CD14-positive monocyte (primary cell): Measurements from ENCODE around the gene THSD8. TPM values are rescaled to one million over a fixed set of nuclear protein-coding genes. Genes with fewer than 3 reads are reported as not detected.
"Not testable (repeated sequence)": the region's sequence is repeated elsewhere in the genome, so short reads cannot be mapped to it uniquely, and the experiment has no call there.

ENCODE experiments used
- DNase-seq, 3 donors: peaks; one replicate each; pipeline ENCODE4 v3.0.0-alpha.2; 2011 to 2022
- H2AFZ ChIP-seq: 2 replicates; pipeline ENCODE4 v1.6.0; 2012; ENCODE audit warnings: mild to moderate bottlenecking, low read depth, low read length, inconsistent platforms; ENCODE audit not compliant: insufficient read depth, poor library complexity, severe bottlenecking
- H3K27ac ChIP-seq, 2 donors: 1 replicate in 1 of 2; 2 replicates in 1 of 2; pipeline ENCODE4 v1.5.1; 2012 to 2013; ENCODE audit warnings: low read length in 2 of 2, control low read depth in 1 of 2, inconsistent platforms in 1 of 2, low read depth in 1 of 2, mild to moderate bottlenecking in 1 of 2
- H3K27me3 ChIP-seq, 2 donors: one replicate each; pipeline versions ENCODE4 v1.6.0 to v1.6.1; 2011 to 2013; ENCODE audit warnings: low read length in 2 of 2; ENCODE audit not compliant: control insufficient read depth in 2 of 2, insufficient read depth in 2 of 2
- H3K36me3 ChIP-seq, 2 donors: replicated peaks in 1 of 2; 1 replicate in 1 of 2; 2 replicates in 1 of 2; pipeline versions ENCODE4 v1.5.1 to v1.6.1; 2012 to 2013; ENCODE audit warnings: low read length in 2 of 2, control low read depth in 1 of 2, inconsistent platforms in 1 of 2, mild to moderate bottlenecking in 1 of 2; ENCODE audit not compliant: insufficient read depth in 2 of 2, control insufficient read depth in 1 of 2
- H3K4me1 ChIP-seq, 2 donors: 1 replicate in 1 of 2; 2 replicates in 1 of 2; pipeline versions ENCODE4 v1.5.1 to v1.6.1; 2012 to 2013; ENCODE audit warnings: low read length in 2 of 2, control low read depth in 1 of 2, inconsistent platforms in 1 of 2, mild to moderate bottlenecking in 1 of 2, moderate library complexity in 1 of 2; ENCODE audit not compliant: insufficient read depth in 2 of 2, control insufficient read depth in 1 of 2
- H3K4me2 ChIP-seq: replicated peaks from 2 replicates; pipeline ENCODE3; 2012; ENCODE audit warnings: low read length, moderate library complexity, mild to moderate bottlenecking; ENCODE audit not compliant: poor library complexity, severe bottlenecking; ENCODE audit errors: extremely low read depth
- H3K4me3 ChIP-seq, 3 experiments: fragments of 200-600 bp in 1 of 3; sonication (generic) in 1 of 3; replicated peaks in 1 of 3; 1 replicate in 2 of 3; 2 replicates in 1 of 3; pipeline ENCODE4 v1.5.1; 2011 to 2013; ENCODE audit warnings: low read length in 3 of 3, mild to moderate bottlenecking in 3 of 3, control low read depth in 2 of 3, low read depth in 2 of 3, inconsistent platforms in 1 of 3, moderate library complexity in 1 of 3
- H3K79me2 ChIP-seq: 2 replicates; pipeline ENCODE4 v1.6.0; 2012; ENCODE audit warnings: mild to moderate bottlenecking, control low read depth, inconsistent platforms, low read length, moderate library complexity; ENCODE audit not compliant: insufficient read depth
- H3K9ac ChIP-seq: 2 replicates; pipeline ENCODE4 v1.6.0; 2017; ENCODE audit warnings: low read length, mild to moderate bottlenecking; ENCODE audit not compliant: insufficient read depth, poor library complexity, severe bottlenecking
- H3K9me3 ChIP-seq, 2 donors: replicated peaks in 1 of 2; 1 replicate in 1 of 2; 2 replicates in 1 of 2; pipeline versions ENCODE4 v1.5.1 to v1.6.1; 2012 to 2013; ENCODE audit warnings: low read length in 2 of 2, control low read depth in 1 of 2; ENCODE audit not compliant: control insufficient read depth in 1 of 2, insufficient read depth in 1 of 2
- H4K20me1 ChIP-seq: 2 replicates; pipeline ENCODE4 v1.6.0; 2012; ENCODE audit warnings: mild to moderate bottlenecking, low read length, control low read depth, moderate library complexity; ENCODE audit not compliant: insufficient read depth
- H3K27ac Mint-ChIP-seq, 7 donors: one replicate each; pipeline ENCODE4 v1.8.0; 2020; ENCODE audit warnings: mild to moderate bottlenecking in 7 of 7, mixed read lengths in 7 of 7, moderate library complexity in 6 of 7, inconsistent platforms in 2 of 7
- H3K27me3 Mint-ChIP-seq, 3 donors: one replicate each; pipeline ENCODE4 v1.8.0; 2021 to 2022; ENCODE audit warnings: low read depth in 3 of 3, mild to moderate bottlenecking in 3 of 3, mixed read lengths in 3 of 3, moderate library complexity in 3 of 3, inconsistent platforms in 1 of 3
- H3K36me3 Mint-ChIP-seq, 2 donors: one replicate each; pipeline ENCODE4 v1.8.0; 2020; ENCODE audit warnings: mixed read lengths in 2 of 2, inconsistent platforms in 1 of 2, mild to moderate bottlenecking in 1 of 2
- H3K4me1 Mint-ChIP-seq: one replicate; pipeline ENCODE4 v1.8.0; 2020; ENCODE audit warnings: mild to moderate bottlenecking, mixed read lengths
- H3K4me3 Mint-ChIP-seq, 2 donors: one replicate each; pipeline ENCODE4 v1.8.0; 2020; ENCODE audit warnings: mild to moderate bottlenecking in 2 of 2, mixed read lengths in 2 of 2, moderate library complexity in 1 of 2
- H3K9me3 Mint-ChIP-seq, 7 donors: one replicate each; pipeline ENCODE4 v1.8.0; 2020 to 2022; ENCODE audit warnings: mixed read lengths in 7 of 7, mild to moderate bottlenecking in 6 of 7, moderate library complexity in 6 of 7, inconsistent platforms in 2 of 7
- CTCF ChIP-seq: fragments of 200-600 bp; IDR thresholded peaks from one replicate; pipeline ENCODE4 v1.8.0; 2022; ENCODE audit warnings: antibody characterized with exemption, mild to moderate bottlenecking
- WGBS: methylation state at CpG from one replicate; pipeline ENCODE4 v1.1.5; 2013; ENCODE audit warnings: missing lambda C conversion rate; ENCODE audit not compliant: insufficient coverage; 5-methylcytosine and 5-hydroxymethylcytosine counted together
- intact Hi-C, 2 donors: fragments of 100-400 bp; cut with micrococcal nuclease; formaldehyde crosslinking; loops; one replicate each; pipeline versions ENCODE4 v1.15.0 to v1.15.1; 2023
- polyA plus RNA-seq, 3 donors: library from polyadenylated mRNA; depleted of rRNA in 1 of 3; unstranded in 2 of 3; stranded (reverse) in 1 of 3; fragments of 300-500 nt in 2 of 3; fragments of >200 nt in 1 of 3; fragmentation: Illumina TruSeq in 2 of 3; gene quantifications; 1 replicate in 2 of 3; 2 replicates in 1 of 3; pipeline ENCODE4 v1.2.3, GENCODE V29; 2012 to 2021

Gene THSD8
- polyA plus RNA-seq, 3 donors = 4.0 TPM; not detected in 2

- H2AFZ ChIP-seq, H4K20me1 ChIP-seq, H3K4me3 Mint-ChIP-seq, H3K27me3 Mint-ChIP-seq, DNase-seq, H3K4me1 Mint-ChIP-seq, H3K27me3 ChIP-seq, H3K4me2 ChIP-seq, H3K27ac ChIP-seq, intact Hi-C loops, H3K4me3 ChIP-seq, H3K9ac ChIP-seq, H3K4me1 ChIP-seq, H3K9me3 ChIP-seq, H3K79me2 ChIP-seq: not testable (repeated sequence)
- 84% methylated on average over 4 of the region's 11 CpGs for whole genome bisulfite sequencing
- H3K27ac Mint-ChIP-seq = peak overlapping the region in 1 of 7 donors; percentile 36
- H3K9me3 Mint-ChIP-seq = peaks cover 0 to 11% (median 7%) of the 10 kb centered on the region in 7 donors
- peaks cover 0 to 15% of the 10 kb centered on the region in 2 donors for H3K36me3 ChIP-seq
- peaks cover 13 to 26% of the 10 kb centered on the region in 2 donors for H3K36me3 Mint-ChIP-seq
Observed at GRCh38 chr19:12817810-12818209, 15.9 kb downstream of the THSD8 start.

DNA sequence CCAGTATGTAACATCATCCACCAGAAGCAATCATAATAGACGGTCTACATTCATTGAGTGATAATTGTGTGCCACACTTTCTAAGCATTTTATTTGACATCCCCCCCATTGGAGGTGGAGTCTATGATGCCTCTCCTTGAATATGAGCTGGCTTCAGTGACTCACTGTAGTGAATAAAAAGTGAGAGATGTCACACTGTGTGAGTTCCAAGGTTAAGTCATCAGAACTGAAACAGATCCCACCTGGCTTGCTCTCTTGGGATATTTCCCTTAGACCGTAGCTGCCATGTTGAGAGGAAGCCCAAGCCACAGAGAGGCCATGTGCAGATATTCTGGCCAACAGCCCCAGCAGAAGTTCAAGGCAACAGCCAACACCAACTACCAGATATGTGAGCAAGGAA is 19.9 kb downstream of the THSD8 start:
- H3K4me3 ChIP-seq = no peak overlapping the region
- H3K27me3 Mint-ChIP-seq = peaks cover 7 to 28% (median 10%) of the 10 kb centered on the region in 3 donors
- H3K4me1 Mint-ChIP-seq = peaks cover 8% of the 10 kb centered on the region
- H2AFZ ChIP-seq = no peak overlapping the region
- peaks cover 0 to 11% (median 7%) of the 10 kb centered on the region in 7 donors for H3K9me3 Mint-ChIP-seq
- no peaks in the 10 kb centered on the region for H3K9me3 ChIP-seq
- no peaks in the 10 kb centered on the region for H3K79me2 ChIP-seq
- H3K27ac ChIP-seq = no peak overlapping the region
- no peak overlapping the region for H3K27ac Mint-ChIP-seq
- H3K4me1 ChIP-seq = peaks cover 7% of the 10 kb centered on the region in 2 donors
- no peaks in the 10 kb centered on the region for H3K36me3 Mint-ChIP-seq
- no peak overlapping the region for H3K4me2 ChIP-seq
- peaks cover 0 to 9% of the 10 kb centered on the region in 2 donors for H3K27me3 ChIP-seq
- intact Hi-C loops = no loop called here
- 80% methylated on average over 1 of the region's 2 CpGs for WGBS
- H4K20me1 ChIP-seq = no peaks in the 10 kb centered on the region
- no peaks in the 10 kb centered on the region for H3K36me3 ChIP-seq
- DNase-seq = no peak
- H3K9ac ChIP-seq = no peak overlapping the region
- no peak for TF ChIP-seq CTCF
- no peak overlapping the region for H3K4me3 Mint-ChIP-seq
